HG02759 (cell line): ENCODE results near the gene DGKI.

Experiments
- ATAC-seq: cut with Tn5 transposase; IDR thresholded peaks from one replicate; pipeline ENCODE4 v1.9.1; 2021; ENCODE audit warnings: mild to moderate bottlenecking, moderate library complexity; ENCODE audit not compliant: unreplicated experiment

The DGKI gene

DNA sequence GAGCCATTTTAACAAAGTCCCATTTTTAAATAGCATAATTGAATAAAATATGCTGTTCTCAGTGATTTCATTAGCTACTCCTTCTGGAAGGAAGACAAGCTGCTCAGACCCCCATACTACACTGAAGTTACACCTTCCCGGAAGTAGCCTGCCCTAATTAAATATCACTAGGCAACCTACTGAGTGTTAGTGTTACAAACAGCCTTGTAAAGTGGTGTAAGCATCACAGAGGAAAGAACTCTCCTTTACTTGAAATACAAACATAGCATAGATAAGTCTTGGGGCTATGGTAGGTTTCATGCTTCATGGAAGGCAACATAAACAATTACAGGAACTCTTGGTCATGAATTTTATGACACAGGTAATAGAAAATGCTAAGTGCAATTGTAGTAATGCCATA is 459.8 kb downstream of the DGKI start:
- ATAC-seq = no peak

DNA sequence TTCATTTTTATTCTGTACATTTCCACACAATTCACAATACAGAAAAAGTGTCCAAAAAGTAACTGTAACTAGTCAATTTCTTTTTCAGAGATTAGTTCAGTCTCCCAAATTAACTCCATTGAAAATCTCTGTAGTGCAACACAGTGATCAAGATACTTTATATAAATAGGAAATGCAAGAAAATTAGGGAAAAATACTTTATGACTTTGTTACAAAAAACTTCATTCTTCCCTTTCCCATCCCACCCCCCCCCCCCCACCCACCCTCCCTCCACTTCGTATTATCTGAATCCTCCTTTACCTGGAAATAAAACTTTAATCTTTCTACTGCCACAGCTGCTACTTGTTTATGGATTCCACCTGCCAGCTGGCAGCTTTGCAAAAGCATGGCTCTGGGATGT is 465.7 kb downstream of the DGKI start:
- no peak for ATAC-seq

DNA sequence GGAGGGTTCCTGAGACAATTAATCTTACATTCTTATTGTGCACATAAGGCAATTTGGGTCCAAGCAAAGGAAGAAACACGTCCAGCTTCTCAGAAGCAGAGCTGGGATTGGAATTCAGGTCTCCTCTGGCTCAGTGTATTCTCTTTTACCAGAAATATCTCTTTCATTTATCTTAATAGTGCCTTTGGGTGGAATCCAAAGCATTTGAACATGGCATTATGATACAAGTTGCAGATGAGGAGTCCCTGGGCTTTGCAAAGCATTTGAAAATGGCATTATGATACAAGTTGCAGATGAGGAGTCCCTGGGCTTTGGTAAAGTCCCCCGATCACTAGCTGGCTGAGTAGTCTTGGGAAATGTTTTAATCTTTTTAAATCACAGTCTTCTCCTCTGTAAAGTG is 473.3 kb downstream of the DGKI start:
- ATAC-seq = no peak

DNA sequence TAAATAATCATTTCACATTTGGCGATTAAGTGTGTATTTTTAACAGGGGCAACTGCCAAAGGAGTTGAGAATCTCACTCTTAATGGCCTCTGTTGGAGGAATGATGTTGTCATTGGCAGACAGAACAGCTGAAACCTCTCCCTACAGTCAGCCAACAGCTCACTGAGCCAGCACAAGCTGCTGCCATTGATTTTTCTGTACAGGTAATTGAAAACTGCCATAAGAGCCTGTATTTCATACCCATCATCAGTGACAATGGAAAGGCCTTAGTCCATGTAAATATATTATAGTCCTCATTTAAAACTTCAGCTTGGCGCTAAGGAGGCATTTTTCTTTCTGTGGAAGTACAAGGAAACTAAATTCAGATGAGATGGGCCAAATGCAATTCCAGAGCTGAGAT is 475.2 kb downstream of the DGKI start:
- ATAC-seq = no peak

DNA sequence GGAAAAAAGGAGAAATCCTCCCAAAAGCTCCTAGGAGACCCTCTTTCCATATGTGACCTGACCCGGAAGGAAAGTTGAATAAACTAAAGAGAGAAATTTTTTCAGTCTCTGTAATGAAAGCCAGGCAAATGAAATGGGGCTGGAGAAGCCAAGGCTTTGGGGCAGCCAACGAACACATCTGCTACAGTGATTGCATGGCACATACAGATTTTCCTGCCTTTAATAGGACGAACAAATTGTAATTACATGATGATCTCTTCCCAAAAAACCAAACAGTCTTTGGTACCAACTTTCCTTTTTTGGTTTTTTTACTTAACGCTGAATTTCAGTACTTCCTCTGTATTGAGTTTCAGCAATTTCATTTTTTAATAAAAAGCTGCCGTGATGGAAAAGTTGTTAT is 479.8 kb downstream of the DGKI start:
- ATAC-seq = no peak

DNA sequence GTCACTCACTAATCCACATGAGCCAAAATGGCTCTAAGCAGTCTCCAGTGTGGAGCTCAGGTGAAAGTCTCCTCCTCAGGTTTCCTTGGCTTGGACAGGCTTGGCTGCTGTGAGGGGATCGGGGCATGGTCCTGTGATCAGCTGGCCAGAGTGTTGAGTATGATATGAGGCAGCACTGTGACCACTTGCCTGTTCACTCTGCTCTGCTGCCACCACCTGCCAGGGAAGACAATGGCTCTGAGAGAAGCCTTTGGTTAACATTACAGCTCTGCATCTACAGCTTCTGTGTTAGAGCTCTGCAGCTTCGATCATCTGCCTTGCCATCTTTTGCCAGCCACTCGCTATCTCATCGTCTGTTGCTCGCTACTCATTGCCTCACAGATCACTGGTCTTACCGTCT is 483.1 kb downstream of the DGKI start:
- no peak for ATAC-seq

DNA sequence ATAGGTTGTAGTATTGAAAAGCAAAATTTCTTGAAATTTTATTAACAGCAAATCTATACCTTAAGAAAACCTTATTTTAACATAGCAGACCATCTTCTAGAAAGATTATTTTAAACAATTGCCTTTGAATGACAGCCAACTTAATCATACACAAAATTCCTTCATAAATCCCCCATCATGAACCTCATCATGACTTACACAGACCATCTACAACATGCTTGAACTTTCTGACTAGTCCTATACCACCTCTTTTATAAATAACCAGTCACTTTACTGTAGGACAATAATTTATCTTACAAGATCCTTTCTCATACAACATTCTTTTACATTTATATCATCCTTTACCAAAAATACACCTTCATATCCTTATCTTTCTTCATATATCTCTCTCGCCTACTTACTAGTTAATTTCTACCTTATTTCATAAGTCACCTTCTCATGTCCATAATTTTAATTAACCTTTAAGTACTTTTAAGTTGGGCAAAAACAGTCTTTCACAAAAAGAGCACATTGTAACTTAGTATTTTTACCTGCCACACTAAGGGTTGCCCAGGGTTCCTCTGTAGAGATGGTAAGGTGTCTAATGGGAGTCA is 486.6 kb downstream of the DGKI start:
- ATAC-seq = no peak

DNA sequence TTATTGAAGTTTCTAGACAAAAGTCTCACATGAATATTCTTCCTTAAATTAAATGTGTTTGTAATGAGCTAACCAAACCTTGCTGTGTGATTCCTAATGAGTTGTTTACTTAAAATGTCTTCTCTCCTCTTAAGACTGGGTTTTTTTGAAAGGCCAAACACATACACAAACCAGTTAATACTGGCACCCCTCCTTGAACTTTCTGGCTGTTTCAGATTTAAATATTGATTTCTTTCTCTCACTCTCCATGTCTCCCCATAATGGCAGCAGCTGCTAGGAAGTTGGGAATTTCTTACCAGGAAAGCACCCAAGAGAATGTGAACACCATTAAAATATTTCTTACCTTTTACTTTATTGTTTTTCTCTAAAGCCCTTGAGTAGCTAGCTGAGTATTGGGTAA is 491.8 kb downstream of the DGKI start:
- ATAC-seq = no peak

DNA sequence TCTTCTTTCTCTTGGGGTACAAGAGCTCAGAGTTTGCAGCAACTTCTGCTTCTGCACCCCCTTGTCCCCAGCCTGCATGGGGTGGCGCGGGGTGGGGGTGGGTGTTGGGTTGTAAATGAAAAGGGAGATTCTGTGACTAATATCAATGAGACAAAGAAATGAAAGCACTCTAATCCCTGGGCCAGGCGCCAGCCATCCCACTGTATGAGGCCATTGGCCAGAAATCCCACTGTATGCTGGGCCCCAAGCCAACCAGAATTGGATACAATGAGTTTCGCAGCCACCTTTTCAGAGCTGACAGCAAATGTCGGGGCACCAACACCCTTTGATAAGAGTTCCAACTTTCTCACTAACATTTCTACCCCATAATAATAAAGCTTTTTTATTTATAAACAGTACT is 492.4 kb downstream of the DGKI start:
- no peak for ATAC-seq

DNA sequence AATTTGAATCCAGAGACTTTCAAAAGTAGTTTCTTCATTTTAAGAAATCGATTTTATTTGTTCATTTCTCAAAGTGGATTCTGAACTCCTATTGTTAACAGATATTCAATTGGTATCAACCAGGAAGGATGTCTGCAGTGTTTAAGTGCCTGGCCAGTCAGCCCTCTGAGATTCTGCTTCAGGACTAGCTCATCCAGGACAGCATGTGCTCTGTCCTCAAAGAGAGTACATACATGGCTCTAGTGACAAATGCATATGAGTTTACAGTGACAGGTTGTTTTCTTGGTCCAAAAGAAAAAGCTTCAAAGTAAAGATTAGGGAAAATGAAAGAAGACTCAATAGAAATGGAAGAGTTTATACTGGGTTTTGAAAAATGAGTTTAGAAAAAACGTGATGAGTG is 494.8 kb downstream of the DGKI start:
- no peak for ATAC-seq

DNA sequence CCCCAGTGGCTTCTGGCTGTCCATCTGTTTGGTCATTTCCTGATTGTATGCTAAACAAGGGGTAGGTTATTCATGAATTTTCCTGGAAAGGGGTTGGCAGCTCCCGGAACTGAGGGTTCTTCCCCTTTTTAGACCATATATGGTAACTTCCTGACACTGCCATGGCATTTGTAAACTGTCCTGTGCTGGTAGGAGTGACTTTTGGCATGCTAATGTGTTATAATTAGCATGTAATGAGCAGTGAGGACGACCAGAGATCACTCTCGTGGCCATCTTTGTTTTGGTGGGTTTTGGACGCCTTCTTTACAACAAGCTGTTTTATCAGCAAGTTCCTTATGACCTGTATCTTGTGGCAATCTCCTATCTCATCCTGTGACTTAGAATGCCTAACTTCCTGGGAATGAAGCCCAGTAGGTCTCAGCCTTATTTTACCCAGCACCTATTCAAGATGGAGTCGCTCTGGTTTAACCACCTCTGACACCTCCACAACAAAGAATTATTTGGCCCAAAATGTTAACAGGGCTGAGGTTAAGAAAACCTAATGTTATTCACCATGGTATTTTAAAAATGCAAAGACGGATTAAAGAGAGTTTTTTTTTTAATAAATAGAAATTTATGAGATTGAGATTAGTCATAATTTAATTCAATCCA is 500.9 kb downstream of the DGKI start:
- no peak for ATAC-seq

DNA sequence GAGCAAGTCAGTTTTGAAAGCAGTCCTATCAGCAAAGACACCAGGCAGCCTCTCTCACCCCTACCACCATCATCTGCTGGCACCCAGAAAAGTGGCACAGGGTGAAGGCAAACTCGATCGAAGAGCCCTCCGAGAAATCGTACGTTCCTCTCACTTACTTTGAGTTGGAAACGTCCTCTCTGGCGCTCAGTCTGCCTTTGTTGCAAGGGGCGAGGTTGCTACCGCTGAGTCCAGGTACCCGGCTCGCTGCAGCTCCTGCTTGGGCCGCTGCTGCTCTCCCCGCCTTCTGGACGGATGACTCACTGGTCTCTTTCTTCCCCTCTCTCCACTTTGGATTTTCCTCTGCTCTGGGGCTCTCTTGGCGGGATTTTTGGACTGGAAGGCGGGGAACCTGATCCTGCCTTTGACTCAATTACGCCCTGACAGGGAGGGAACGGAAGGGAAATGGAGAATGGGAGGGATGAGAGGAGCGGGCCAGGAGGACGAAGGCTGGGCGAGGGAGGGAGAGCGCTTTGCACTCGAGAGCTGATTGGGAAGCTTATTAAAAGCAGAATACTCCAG is 503.4 kb downstream of the DGKI start, which contains the start of gene PTN:
Gene PTN (minus strand): TSS at position 453 of the 561 bp plus-strand sequence. CDS start 88,760 bp downstream, outside the sequence.
- ATAC-seq = no peak

DNA sequence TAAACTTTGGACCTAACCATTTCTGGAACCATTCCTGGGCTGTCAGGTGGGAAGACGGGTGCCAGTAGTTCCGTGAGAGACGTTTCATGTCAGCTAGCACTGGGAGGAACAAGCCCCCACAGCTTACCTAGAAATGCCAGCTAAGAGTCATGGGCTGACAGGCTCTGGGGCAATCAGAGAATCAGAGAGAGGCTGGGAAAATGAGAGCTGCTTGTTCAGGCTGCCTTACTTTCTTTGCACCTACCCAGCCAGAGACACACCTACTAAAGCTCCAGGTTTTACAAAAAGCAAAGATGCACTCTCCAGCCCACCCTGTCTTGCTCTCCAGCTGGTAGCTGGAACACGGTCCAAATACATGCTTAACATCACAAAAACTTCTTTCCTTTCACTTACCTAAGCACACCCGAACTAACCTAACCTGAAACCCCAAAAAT is 503.9 kb downstream of the DGKI start:
- no peak for ATAC-seq

DNA sequence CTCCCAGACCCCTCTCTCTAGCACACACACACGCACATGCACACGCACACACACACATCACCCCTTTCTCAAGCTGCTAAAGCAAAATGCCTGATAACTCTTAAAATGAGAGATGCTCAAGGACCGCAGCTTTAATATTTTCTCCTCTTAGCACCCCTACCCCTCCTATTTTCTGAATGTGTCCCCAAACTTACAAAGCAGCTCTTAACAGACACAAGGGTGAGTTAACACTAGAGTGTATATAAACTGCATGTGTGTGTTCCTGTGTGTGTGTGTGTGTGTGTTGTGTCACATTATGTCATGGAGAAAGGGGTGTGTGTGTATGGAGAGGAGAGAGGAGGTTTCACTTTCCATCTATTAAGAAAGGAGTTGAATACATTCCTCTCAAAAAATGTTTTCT is 504.5 kb downstream of the DGKI start:
- ATAC-seq = no peak

DNA sequence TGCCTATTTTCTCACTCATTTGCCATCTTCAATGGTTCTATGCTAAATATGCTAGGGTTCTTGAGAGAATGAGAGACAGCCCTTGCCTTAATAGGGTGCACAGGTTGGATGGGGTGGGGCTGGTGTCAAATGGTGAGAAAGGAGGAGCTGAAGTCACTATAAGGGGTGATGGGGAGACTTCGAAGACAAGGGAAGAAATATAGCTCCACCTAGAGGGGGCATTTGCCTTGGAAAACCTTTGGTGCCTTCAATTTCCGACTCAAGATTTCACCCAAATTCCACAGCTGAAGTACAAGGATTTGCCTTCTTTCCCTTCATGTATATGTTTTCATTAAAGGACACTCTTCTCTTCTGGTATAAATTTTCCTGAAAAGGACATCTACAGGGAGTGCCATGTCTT is 508.9 kb downstream of the DGKI start:
- no peak for ATAC-seq

DNA sequence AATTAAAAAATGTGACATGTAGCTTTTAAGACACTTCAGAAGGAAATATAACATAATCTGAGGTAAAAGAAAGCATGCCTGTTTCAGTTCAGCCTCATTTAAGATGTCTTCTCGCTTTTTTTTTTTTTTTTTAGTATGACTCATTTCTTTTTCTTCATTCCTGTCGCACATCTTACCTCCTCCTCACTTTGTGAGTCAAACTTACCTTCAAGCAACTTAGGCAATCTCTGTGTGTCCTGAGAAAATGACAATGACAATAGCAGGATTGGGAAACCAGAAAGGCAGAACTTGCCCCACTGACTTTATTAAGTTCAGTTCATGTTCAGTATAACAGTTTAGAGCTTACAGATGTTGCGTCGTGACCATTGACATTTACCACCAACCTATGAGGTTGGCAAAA is 511.0 kb downstream of the DGKI start:
- no peak for ATAC-seq

DNA sequence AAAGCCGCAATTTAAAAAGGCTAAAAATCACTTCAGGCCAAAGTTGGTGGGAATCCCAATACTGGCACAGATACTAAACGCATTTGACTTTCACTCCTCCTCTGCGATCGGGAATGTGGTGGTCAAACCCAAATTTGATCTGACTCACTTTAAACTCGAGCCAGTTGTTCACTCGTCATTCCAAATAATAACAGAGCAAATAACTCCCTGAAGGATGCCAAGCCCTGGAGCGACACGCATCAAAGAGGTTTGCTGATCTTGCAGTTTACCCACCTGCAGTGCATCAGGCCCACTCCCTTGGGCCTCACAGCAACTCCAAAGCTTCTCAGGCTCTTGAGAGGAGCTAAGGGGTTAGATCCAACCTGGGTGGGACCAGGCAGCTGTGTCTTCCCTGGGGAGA is 515.4 kb downstream of the DGKI start:
- ATAC-seq = no peak
